ENCODE measurements around the gene IFFO2.

IFFO2 gene

DNA sequence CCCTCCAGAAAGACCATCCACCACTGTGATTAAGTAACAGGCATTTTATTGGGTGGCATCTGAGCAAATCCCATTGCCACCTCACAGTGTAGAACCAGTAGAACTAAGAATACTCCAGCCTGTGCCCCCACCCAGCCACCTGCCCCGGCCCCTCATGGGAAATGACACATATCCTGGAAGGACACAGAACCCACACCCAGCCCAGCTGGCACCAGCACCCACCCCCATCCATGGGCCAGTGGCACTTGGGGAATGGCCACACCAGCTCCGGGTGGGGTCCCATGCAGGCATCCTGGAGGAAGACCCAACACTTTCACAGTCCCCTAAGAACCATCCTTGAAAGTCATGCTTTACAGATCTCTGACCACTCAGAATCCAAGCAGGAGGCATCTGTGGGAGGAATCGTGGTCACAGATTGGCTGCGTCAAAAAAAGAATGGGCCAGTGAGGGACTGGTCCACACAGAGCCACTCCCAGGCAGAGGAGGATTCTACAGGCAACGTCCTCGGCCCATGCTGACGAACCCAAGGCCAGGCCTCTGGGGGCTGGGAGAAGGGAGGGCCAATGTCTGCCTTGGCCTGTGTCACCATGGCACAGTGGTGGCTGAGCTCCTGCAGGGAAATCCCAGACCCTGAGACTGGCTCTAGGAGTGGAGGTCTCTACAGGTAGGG, 84.9 kb downstream of the IFFO2 start:
- no peak for DNase-seq

DNA sequence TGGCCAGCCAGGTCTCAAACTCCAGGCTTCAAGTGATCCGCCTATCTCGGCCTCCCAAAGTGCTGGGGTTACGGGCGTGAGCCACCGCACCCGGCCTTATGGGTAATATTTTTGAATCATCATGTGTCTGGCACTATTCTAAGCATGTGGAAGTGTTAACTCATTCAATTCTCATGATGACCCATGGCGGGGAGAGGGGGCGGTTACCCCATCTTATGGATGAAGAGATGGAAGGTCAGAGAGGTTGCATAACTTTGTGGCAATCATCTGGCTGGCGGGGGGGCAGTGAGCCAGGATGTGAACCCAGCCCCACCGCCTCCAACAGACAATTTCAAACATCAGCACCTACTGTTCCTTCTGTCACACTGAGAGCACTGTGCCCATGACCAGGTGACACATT, 85.5 kb downstream of the IFFO2 start:
- no peak for DNase-seq

DNA sequence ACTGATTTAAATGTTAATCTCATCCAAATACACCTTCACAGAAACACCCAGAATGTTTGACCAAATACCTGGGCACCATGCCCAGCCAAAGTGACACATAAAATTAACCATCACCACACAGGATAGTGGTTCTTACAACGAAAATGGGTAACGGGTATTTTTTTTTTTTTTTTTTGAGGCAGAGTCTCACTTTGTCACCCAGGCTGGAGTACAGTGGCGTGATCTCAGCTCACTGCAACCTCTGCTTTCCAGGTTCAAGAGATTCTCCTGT, 85.9 kb downstream of the IFFO2 start:
- DNase-seq = peak; percentile 18

DNA sequence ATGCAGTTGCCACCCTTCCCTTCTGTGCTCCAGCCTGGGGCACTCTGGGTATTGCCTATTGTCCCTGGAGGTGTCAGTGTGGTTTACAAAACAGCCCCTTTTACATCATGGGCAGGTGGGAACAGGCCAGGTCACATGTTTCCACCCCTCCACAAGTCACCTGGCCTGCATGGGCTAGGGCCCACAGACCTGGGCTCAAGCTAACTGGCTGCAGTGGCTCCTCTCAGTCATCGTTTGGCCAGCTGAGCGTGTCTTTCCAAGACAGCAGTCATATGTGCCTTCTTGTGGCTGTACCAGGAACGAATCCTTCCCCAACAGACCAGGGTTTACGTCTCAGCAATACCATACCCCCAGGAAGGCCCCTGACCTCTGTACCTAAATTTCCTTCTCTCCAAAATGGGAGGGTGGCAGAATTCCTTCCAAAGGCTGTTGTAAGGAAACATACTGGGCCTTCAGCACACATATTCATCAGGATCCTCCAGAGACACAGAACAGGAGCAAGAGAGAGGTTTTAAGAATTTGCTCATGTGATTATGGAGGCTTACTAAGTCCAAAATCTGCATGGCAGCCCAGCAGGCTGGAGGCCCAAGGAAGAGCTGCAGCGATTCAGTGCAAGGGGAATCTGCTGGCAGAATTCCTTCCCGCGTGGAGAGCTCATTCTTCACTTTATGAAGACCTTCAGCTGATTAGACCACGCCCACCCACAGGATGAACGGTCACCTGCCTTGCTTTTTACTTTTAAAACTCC, 86.5 kb downstream of the IFFO2 start:
- DNase-seq = no peak

DNA sequence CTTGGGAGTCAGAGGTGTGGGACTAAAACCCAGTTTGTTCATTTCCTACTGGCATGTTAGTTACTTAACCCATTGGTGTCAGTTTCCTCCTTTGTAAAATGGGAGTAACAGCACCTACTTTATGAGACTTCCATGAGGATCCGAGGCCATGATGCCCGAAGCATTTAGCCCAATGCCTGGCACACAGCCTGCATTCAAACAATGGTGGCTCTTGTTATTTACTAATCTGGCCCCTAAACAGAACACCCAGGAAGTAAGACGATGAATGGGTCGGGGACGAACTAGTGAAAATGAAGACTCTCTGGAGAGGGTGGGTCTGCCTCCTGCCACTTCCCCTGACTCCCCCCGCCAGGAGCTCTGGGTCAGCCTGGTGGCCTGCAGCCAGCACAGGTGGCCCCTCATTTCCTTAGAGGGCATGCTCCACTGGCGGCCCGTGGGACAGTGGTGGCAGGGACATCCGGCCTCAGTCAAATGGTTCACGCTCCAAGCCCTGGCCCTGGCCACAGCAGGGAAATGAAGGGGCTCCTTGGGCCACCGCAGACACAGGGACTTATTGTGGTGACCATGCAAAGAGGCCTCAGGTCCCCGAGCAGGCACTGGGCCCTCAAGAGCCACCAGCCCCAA, 87.6 kb downstream of the IFFO2 start:
- DNase-seq = no peak

DNA sequence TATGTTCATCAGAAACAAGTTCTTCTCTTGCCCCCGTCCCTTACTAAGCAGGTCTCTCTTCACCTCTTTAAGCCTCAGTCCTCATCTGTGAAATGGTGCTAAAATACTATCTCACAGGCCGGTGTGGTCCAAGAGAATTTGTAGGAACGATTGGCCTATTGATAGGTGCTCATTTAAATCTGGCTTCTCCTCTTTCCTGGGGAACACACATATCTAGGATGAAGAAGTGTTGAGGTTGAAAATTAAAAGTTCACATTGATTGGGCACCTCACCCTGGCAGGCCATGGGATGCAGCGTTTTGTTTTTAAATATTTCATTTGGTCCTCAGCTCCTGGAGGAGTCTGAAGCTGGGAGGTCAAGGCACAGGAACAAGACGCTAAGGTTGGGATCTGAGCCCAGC, 88.1 kb downstream of the IFFO2 start:
- DNase-seq = no peak

DNA sequence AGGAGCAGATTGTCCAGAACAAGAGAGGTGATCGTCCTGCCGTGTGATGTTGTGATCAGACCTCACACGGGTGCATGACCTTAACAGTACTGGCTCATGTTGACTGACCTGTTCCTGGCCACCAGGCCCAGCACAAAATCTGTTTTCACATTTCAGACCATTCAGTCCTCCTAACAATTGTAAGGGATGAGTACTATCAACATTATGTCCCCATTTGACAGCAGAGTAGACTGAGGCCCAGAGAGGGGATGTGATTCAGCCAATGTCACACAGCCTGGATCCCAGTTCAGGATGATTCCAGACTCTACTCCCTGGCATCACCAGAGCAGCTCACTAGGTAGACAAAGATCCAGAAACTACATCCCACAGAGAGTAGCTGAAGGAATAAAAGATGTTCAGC, 89.6 kb downstream of the IFFO2 start:
- DNase-seq = no peak

DNA sequence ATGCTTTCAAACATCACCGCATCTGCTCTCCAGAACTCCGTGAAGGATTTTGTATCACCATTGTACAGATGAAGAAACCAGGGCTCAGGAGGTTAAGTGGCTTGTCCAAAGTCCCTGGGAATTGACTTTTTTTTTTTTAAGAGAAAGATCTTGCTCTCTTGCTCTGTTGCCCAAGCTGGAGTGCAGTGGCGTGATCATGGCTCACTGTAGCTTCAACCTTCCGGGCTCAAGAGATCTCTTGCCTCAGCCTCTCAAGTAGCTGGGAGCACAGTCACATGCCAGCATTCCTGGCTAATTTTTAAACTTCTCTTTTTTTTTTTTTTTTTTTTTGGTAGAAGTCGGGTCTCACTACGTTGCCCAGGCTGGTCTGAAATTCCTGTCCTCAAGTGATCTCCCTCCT, 90.2 kb downstream of the IFFO2 start:
- no peak for DNase-seq

DNA sequence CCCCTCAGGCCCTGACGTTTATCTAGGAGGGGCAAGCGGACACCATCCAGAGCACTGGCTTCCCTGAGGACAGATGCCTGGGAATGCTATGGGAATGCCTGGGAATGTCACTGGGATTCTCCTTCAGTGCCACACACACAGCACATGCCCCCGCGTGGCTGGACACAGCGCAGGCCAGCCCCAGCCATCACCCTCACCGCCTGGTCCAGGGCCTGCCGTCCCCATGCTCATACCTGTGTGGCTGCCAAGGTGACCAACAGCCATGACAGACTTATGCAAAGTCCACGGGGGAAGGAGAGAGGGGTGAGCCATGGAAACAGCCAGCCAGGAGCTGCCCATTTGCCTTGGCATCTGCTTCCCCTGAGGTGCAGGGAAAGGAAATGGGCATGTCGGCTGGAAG, 91.3 kb downstream of the IFFO2 start:
- DNase-seq = no peak

DNA sequence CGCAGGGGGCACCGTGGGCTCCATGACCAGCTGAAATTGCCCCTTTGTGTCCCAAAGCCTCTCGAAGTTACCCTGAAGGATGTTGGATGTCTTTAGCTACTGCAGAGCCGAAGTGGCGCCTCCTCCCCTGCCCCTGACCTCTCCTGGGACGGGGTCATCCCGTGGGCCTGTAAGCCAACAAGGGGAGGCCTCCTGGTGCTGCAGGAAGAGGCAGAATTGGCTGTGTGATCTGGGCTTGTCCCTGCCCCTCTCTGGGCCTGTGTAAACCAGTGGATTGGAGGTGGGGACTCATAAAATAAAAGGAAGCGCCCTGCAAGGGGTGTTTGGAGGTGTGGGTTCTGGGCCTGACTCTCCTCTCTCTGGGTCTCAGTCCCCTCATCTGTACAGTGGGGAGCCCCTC, 94.9 kb downstream of the IFFO2 start:
- DNase-seq = no peak

DNA sequence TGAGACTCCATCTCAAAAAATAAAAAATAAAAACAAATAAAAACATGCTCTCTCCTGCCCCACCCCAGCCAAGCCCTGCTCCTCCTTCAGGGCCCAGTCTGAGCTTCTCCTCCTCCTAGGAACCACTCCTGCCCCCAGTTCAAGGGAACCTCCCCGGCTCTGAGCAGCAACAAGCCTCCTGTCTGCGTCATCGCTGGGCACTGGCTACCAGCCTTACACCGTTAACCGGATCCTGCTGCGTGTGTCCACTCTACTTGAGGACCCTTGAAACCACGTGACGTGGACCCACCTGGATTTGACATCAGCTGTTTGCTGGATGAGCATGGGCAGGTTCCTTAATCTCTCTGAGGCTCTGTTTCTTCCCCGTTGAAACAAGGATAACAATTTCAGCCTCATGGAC, 95.4 kb downstream of the IFFO2 start:
- no peak for DNase-seq

DNA sequence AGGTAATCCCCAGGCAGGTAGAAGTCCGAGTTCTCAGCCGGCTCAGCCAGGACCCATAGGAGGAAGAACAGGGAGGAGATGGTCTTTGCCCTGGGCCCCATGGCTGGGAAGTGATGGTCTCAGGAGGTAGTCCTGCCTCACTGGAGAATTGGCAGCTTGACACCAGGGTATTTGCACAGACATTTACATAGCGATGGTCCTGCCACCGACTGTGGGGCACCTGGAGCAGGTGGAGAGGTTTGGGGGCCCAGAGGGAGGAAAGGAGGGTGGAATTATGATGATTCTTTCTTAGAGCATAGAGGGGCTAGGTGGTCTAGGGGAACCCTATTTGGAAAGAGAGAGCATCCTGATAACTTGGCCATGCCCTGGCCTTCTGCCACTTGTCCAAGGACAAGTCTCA, 96.9 kb downstream of the IFFO2 start, which contains the start of gene TAS1R2:
TAS1R2 (minus strand) TSS at position 101 of the 400 bp plus-strand sequence; CDS start at position 101, 0 bp downstream.
- DNase-seq = no peak

DNA sequence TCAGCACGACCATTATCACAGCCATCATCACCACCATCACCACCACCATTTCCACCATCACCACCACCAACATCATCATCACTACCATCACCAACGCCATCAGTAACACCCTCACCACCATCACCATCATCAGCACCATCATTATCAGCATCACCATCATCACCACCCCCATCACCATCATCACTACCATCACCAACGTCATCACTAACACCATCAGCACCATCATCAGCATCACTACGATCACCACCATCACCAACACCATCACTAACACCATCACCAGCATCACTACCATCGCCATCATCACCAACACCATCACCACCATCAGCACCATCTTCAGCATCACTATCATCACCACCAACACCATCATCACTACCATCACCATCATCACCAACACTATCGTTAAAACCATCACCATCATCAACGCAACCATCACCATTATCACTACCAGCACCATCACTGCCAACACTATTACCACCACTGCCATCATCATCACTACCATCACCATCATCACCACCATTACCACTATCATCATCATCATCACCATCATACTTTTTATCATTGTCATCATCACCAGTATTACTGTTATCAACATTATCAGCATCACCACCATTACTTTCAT, 98.3 kb downstream of the IFFO2 start:
- DNase-seq = no peak

DNA sequence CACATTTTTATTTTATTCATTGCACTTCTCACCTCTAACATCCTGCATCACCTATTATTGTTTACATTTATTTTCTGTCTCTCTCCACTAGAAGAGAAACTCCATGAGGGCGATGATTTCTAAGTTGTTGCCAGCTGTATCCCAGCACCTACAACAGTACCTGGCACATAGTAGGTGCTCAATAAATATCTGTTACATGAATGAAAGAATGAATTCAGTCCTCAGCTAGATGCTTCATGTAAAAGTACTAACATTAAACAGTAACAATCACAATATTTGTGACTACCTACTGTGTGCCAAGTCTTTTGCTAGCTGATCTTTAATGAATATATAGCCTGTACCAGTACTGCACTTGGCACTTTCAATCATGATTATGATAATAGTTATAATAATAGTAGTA, 100.0 kb downstream of the IFFO2 start:
- no peak for DNase-seq

DNA sequence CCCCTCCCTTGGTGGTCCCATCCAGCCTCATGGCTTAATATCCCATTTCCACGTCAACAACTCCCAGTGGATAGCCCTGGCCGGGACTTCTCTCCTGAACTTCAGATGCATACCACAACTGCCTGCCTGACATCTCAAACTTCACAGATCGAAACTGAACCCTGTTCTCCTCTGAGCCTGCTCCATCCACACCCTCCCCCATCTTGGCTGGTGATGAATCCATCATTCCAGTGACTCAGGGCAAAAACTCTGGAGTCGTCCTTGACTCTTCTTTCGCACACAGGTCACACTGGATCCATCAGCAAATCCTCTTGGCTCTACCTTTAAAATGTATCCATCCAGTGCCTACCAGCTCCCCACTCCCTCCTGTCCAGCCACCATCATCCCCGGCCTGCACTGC, 100.9 kb downstream of the IFFO2 start:
- no peak for DNase-seq

DNA sequence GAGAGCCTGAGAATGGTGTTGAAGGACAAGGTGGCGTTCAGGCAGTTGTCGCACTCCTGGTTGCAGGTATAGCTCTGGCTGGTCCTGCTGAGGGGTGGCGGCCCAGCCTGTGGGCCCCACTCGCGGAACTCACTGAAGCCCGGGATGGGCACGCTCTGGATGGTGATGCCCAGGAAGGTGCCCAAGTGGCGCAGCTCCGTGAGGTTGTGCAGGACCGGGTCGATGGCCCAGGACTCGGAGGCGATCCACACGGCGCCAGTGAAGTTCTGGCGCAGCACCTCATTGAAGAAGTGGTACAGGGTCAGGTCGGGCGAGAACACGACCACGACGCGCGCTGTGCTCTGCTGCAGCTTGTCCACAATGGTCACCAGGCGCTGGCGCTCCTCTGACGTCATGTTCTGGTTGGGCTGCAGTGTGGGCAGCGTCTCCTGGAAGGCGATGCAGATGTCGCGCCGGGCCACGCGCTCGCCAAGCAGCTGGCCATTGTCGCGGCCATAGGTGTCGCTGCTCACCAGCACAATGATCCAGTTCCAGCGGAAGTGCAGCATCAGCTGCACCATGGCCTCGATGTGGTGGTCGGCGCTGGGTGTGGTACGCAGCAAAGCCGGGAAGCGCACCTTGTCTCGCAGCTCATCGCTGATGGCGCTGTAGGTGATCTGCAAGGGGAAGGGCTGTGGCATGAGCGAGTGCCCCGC, 102.0 kb downstream of the IFFO2 start:
- peak; percentile 17 for DNase-seq

Measured in RPMI8226 (cell line).